Renal cortex interstitium (tissue), 15 donors: Measurements from ENCODE around the gene RAG2. TPM values are rescaled to one million over a fixed set of nuclear protein-coding genes. Genes with fewer than 3 reads are reported as not detected.

Experiments used
- DNase-seq, 11 donors: peaks; one replicate each; pipeline ENCODE4 v3.0.0-alpha.2; 2013; ENCODE audit warnings: low read depth in 9 of 11, low spot score in 4 of 11; ENCODE audit errors: extremely low read depth in 1 of 11
- long read RNA-seq, 16 experiments: transcript quantifications; one replicate each; lab custom pipeline, GENCODE V29; 2026
- polyA plus RNA-seq, 3 donors: library from polyadenylated mRNA; unstranded; fragments of 120-200 nt; gene quantifications; one replicate each; pipeline ENCODE4 v1.2.1, GENCODE V29; 2013; ENCODE audit not compliant: insufficient read length in 3 of 3

The RAG2 gene
- under 1 TPM; 0.39 to 0.72 (median 0.48) TPM for polyA plus RNA-seq
- long read RNA-seq, donor 1 = 0 reads
- long read RNA-seq, donor 2 = 0 reads
- long read RNA-seq, donor 3 = 0 reads
- long read RNA-seq, donor 4 = 0 reads
- long read RNA-seq, donor 5 = 0 reads
- long read RNA-seq, donor 6 = 0 reads
- long read RNA-seq, donor 7 = 0 reads
- long read RNA-seq, donor 8 = 0 reads
- long read RNA-seq, donor 9 = 0 reads
- long read RNA-seq, donor 10 = 0 reads
- long read RNA-seq, donor 11 = 0 reads
- long read RNA-seq, donor 12 = 0 reads
- long read RNA-seq, donor 13 = 0 reads
- long read RNA-seq, donor 14 = 0 reads
- long read RNA-seq, donor 15 = 0 reads
- long read RNA-seq, donor 16, partial matches to known transcripts = 95 of 162 reads
- long read RNA-seq, donor 16, other reads (novel, unspliced or antisense) = 66 of 162 reads

DNA sequence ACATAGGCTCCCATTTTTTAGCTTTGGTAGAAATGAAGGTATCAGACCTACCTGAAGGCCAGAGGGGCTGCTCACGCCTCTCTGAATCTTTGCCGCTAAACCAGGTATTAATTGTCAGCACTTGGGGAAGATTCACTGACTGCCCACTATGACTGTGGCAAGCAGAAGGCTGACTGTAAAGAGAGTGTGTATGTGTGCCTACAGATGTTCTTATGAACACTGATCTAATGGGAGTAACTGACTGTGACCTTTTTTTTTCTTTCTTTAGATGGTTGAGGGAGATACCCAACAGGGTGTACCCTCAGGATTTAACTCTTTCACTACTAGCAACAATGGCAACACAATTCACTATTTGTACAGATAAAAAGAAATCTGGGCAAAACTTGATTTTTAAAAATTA lies at the start of gene RAG2:
TSS of gene RAG2 (minus strand) at position 186 of the 400 bp plus-strand sequence. CDS start 4,068 bp downstream, outside the sequence.
- no peak for DNase-seq

DNA sequence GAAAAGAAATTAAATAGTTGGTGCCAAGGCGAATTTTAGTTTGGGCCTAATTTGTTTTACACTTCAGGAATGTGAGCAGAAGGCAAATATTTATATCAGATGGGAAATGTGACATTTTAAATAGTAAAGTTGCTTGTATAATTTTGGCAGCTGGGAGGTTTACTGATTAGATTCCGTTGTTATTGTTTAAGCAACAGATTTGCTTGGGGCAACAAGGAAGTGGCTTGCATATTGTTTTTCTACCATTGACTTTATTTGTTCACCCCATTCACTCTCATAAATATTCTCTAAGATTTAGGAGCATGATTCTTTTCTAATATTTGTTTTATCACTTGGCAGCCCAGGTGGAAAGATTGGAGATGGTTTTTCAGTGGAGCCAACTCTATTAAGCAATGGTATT lies 40.5 kb upstream of the RAG2 start:
- no peak for DNase-seq

DNA sequence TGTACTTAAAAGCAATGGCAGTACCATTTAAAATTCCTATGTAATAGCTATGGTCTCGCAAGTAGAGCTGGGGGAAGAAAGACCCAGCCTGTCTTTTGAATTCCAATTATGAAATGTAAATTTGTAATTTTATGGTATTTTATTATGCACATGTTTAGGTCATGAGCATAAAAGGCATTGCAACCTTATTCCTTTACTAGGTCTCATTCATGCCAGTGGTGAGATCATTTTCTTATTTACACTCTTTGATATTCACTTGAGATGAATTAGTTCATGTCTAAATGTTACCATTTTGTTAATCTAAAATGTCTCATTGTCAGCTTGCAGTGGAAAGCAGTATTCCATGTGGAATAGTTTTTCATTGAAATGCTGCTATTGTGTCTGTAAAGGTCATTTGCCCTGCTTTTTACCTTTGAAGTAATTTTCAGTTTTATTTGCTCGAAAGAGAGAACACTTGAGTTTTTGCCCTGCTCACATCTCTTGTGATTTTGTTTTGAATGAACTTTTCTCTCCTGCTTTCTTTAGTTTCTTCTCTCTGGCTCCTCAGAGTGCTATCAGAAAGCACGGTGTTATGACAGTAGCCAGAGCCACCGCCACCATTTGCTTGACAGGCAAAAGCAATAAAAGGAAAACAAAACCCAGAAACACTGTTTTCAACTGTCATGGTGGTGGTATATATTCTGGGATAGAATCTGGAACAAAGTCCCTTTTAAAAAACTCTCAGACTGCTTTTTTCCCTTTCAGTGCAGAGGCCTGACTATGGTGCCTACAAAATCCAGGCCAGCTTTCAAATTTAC lies 37.2 kb upstream of the RAG2 start:
- DNase-seq = no peak

DNA sequence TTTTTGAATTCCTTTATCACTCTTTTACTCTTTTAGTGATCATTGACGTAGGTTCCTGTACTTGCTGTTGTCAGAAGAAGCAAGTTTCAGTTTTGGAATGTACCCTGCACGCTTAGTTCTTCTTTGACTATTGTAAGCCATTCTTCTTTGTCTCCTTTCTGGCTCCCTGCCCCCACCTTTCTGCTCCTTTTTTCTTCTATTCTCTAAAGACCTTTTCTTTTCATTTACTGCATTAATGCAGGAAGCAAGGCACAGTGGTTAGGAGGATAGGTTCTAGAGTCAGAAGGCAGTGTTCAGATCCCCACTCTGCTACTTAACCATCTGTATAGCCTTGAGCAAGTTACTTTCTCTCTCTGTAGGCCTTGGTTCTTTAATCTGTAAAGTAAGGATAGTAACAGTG lies 33.7 kb upstream of the RAG2 start:
- DNase-seq = no peak

DNA sequence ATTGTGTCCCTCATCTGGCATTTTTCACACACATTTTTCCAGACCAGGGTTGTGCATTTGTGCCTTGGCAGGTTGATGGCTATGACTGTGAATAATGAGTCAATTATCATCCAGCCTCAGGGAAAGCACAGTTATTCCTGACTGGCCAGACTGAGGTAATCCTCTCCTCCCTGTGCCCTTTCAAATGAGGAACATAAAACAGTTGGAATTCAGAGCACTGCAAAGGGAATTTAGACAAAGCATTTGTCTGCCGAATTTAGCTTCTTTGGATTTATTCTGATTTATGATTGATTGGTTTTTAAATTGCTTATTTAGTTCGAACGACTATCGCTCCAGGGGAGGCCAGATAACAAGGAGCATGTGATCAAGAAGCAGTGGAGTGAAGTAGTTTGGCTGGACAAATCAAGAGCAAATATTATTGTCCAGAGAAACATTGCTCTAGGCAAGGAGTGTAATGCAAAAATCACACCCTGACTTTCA lies 30.8 kb upstream of the RAG2 start:
- DNase-seq = no peak

DNA sequence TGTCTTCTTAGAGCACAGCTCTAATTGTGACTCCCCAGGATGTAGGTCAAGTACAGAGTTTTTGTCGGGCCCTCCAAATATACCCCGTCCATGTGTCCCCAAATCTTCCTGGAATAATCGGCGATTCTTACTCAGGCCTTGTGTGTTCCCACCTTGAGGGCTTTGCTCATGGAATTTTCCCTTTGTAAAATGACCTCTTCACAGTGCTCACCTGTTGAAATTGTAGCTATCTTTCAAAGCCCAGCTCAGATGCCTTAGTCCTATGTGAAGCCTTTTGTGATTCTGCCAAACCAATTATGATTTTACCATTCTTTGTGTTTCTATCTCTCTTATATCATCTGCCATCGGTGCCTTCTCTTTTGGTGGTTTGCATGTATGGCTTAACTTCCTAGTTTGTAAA lies 30.1 kb upstream of the RAG2 start:
- no peak for DNase-seq

DNA sequence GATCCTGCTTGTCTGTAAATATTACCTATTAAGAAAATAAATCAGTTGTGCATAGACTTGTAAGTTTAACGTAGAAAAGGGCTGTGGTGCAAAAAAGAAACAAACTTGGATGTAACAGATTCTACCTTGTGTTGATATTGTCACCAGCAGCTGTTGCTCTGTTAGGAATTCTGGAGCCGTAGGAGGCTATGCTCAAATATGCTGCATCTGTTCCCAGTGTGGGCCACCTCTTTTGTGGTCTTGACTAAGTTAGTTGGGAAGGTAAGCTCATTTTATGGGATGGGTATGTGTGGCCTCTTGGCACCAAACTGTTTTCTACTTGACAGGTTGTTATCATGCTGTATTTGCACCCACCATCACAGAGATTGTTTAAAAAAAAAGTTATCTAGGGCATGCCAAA lies 29.4 kb upstream of the RAG2 start:
- no peak for DNase-seq

DNA sequence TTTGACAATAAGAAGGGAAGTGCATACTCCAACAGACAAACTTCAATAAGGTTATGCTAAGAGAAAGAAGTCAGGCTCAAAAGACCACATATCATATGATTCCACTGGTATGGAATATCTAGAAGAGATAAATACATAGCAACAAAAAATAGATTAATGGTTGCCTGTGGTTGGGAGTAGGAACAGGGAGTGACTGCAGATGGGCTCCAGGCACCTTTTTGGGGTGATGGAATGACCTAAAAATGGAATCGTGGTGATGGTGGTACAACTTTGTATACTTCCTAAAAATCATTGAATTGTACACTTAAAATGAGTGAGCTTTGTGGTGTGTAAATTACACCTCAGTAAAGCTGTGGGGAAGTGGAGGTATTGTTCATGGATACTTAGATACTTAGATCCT lies 29.0 kb upstream of the RAG2 start:
- DNase-seq = no peak

DNA sequence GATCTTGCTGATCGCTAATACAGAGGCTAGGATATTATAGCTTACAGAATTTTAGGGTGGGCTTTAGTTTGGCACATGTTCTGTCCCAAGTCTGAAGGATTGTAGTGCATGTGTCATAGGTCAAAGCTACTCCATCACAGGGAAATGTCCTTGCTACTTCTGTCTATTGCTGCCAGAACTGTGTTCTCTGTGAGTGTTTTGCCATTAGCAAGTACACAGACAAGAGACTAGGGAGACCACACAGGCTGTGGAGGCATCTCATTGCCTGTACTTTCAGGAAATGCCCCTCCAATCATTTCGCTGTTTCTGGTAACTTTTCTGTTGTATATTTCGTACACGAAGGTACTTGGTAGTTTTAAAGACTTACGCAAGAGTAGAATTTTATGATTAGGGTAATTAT lies 25.5 kb upstream of the RAG2 start:
- DNase-seq = no peak

DNA sequence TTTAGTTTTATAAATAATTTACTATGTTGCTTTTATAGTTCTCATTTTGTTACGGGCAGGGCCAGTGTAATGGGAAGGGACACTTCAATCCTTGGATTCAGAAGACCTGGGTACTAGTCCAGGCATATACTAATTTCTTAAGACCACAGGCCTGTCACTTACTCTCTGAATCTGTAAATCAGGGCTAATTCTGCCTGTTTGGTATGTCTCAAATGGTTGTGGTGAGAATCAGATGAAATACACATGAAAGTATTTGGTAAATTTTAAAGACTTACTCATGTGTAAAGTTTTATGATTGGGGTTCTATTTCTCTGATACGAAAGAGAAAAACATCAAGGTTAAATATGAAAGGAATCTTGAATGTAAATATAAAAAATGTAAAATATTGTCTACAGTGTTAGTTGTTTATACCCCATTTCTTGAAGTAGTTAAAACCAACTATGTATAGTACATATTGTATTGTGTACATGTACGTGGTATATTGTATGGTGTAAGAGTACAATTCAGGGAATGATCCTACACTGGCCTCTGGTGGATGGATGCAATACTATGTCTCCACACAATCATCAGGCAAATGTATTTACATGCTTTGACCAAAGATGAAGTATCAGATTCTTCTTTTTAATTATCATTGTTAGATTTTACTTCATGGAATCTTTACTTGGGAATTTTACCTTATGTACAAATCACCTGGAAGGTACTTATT lies 24.5 kb upstream of the RAG2 start:
- peak in 5 of 11 donors; percentile 26 to 41 (median 32) for DNase-seq

DNA sequence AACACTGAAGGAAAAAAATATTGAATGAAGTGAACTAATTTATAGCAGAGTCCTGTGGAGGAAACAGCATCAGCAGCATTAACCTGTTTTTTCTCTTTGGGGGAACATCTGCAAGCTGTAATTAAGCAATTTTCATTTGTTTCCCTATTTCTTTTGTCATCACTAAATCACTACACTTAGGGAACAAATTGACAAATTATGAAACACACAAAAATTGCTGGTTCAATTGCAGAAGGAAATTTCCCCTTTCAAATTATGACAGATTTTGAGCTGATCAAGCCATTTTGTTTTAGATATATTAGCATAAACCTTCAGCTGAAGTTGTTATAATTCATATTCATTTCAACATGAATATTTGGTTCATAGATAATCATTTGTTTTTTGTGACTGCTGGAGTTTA lies 22.2 kb upstream of the RAG2 start:
- DNase-seq = no peak

DNA sequence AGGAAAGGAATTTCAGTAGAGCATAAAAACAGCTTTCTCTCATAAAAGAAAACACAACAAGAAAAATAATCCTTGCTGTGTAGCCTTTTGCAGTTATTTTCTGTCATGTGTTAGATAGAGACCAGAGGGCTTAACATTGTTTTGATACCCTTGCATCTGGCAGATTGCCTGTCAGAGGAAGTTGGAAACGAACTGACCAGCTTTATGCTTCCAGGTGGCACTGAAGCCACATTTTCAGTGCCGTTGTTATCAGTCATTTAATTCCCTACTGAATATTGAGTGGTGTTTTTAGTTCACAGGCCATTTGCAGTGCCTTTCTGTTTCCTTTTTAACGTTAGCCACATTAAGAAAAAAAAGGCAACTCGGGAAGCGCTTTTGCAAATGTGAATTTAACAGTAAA lies 21.5 kb upstream of the RAG2 start:
- DNase-seq = peak in 8 of 11 donors; percentile 18 to 55 (median 34)

DNA sequence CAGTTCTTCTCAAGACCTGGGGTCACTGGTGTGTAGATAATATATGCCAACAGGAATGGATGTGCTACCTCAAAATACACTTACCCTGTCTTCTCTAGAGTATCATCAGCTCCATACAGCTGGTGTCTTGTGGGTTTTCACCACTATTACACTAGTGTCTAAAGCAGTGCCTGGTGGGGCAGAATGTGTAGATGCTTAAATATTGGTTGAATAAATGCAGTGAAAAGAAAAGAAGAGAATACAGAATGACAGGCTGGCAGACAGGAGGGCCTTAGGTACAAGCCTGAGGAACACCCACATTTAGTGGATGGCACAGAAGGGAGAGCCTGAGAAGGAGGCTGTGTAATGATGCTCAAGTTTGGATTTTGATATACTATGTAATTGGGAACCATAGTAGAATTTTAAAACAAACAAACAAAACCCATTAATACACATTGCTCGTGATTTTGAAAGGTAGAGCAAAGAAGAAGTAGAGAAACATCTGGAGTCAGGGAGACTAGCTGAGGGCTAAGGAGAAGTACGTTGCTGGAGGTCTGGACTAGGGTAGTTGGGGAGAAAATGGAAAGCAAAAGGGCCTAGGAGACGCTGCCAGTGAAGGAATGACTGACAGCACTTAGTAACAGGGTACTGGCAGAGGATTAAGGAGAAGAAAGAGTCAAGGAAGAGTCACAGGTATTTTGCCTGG lies 20.5 kb upstream of the RAG2 start:
- DNase-seq = no peak

DNA sequence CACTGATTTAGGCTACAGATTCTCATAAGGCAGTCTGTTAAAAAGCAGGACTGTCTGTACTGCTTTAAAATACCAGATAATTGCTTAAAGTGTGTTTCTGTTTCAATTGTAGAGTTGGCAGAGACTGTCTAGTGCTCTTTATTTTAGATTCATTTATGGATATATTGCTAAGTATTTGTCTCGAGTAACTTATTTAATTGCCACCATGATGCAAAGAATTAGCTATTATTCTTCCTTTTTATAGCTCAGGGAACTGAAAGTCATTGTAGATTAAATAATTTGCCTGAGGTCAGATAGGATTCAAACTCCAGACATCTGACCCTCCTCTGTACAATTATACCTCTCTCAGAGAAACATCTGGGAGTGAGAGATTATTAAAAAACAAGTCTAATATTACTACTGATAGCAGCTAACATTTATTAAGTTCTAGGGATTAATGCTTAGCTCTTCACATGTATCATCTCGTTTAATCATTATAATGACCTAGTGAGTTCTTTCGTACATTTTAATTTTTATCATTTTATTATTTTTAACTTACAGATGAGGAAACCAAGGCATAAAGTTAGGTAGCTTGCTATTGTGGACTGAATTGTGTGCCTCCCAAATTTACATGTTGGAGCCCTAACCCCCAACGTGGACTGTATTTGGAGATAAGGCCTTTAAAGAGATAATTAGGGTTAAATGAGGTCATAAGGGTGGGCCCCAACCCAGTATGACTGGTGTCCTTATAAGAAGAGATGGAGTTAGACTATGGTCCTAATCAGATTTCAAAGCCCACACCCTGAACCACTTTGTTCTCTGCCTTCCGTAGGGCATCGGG lies 19.7 kb upstream of the RAG2 start:
- no peak for DNase-seq

DNA sequence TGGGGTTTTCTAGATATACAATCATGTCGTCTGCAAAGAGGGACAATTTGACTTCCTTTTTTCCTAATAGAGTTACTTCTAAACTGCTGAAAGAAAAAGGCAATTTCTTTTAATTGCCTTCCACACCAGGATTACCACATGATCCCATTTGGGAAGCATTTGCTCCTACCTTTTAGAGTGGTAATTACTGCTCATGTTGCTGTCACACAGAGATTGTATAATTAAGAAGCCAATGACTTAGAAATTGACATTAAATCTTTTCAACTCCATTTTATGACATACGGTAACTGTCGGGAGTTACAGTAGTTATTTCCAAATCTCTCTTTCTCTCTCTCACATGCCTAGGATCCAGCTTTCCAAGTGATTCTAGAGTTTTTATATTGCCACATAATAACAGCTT lies 17.8 kb upstream of the RAG2 start:
- no peak for DNase-seq

DNA sequence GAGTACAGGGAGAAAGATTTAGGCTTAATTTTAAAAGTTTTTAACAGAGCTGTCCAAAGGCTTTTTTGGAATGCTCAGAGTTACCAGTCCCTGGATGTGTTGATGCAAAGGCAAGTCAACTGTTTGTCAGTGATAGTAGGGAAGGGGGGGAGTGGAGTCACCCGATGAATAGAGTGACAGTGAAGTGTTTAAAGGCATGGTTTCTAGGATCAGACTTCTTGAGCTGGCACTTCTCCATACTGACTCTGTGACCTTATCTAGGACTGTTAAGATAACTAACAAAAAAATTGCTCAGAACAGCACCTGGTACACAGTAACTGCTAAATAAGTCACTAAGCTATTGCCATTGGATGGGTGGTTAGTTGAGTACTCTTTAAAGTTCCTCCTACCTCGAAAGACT lies 11.3 kb upstream of the RAG2 start:
- no peak for DNase-seq

DNA sequence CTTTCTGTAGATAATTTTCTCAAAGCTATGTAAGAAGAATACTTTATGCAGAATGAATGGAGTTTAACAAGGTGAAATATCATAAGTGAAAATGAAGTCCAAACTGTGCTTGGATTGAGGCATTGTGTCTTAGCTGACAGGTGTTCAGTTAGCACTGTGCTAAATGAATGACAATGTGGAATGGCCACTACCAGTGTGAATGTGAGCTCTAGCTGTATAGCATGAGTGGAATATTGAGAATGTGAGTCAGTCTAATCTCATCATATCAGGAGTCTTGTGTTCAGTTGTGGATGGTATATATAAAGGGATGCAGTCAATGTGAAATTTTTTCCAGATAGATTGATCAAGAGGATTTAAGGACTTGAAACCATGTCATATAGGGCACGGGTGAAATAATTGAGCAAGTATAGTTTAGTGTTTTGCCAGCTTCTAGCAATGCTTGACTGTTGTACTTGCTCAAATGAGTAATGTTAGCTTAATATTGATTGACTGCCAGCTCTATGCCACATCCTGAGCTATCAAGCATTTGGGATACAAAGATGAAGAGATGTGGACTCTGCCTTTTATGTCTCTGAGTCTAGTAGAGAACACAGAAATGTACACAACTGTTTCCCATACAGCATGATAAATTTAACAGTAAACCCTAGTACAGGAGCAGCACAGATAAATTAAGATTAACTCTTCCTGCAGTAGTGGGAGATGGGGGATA lies 10.6 kb upstream of the RAG2 start:
- DNase-seq = no peak
